Adipocyte (in vitro differentiated cells): ENCODE results near the gene TVP23B.
"Not testable (repeated sequence)": the region's sequence is repeated elsewhere in the genome, so short reads cannot be mapped to it uniquely, and the experiment has no call there.

ENCODE experiments used
- DNase-seq: peaks from one replicate; pipeline ENCODE4 v3.0.0-alpha.2; 2015; ENCODE audit warnings: low read depth
- H3K27me3 ChIP-seq: replicated peaks from 2 replicates; pipeline ENCODE4 v1.7.0; 2013; ENCODE audit warnings: mild to moderate bottlenecking, low read length, moderate library complexity; ENCODE audit not compliant: control insufficient read depth, insufficient read depth
- H3K36me3 ChIP-seq: 2 replicates; pipeline ENCODE4 v1.7.0; 2013; ENCODE audit warnings: low read length, mild to moderate bottlenecking, moderate library complexity; ENCODE audit not compliant: control insufficient read depth, insufficient read depth, severe bottlenecking
- H3K4me1 ChIP-seq: 2 replicates; pipeline ENCODE4 v1.7.0; 2013; ENCODE audit warnings: mild to moderate bottlenecking, low read length, moderate library complexity; ENCODE audit not compliant: control insufficient read depth, insufficient read depth
- H3K4me3 ChIP-seq: 2 replicates; pipeline ENCODE4 v1.7.0; 2013; ENCODE audit warnings: mild to moderate bottlenecking, low read length, moderate library complexity
- H3K9ac ChIP-seq: 2 replicates; pipeline ENCODE4 v1.7.0; 2013; ENCODE audit warnings: mild to moderate bottlenecking, low read length, moderate library complexity
- H3K9me3 ChIP-seq: 2 replicates; pipeline ENCODE4 v1.7.0; 2013; ENCODE audit warnings: mild to moderate bottlenecking, low read length, moderate library complexity; ENCODE audit not compliant: control insufficient read depth

TVP23B gene

DNA sequence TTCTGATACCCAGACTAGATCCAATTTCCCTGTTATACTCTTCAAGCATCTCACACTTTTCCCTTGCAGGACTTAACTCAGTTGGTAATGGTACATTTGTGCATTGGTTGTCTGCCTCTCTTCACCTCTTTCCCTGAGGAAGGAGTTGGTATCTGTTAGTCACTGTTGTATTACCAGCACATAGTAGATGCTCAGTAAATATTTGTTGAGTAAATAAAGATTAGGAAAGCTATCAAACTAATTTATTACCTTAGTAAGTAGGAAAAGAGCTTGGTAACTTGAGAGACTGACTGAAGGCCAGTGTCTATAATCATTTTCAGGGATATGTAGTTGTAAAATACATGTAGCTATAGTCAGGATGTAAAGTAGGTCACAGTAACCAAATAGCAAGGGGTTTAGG lies 15.9 kb downstream of the TVP23B start:
- peaks cover 23% of the 10 kb centered on the region for H3K36me3 ChIP-seq
- not testable (repeated sequence) for H3K9me3 ChIP-seq, H3K4me3 ChIP-seq, H3K27me3 ChIP-seq, DNase-seq, H3K4me1 ChIP-seq, H3K9ac ChIP-seq

DNA sequence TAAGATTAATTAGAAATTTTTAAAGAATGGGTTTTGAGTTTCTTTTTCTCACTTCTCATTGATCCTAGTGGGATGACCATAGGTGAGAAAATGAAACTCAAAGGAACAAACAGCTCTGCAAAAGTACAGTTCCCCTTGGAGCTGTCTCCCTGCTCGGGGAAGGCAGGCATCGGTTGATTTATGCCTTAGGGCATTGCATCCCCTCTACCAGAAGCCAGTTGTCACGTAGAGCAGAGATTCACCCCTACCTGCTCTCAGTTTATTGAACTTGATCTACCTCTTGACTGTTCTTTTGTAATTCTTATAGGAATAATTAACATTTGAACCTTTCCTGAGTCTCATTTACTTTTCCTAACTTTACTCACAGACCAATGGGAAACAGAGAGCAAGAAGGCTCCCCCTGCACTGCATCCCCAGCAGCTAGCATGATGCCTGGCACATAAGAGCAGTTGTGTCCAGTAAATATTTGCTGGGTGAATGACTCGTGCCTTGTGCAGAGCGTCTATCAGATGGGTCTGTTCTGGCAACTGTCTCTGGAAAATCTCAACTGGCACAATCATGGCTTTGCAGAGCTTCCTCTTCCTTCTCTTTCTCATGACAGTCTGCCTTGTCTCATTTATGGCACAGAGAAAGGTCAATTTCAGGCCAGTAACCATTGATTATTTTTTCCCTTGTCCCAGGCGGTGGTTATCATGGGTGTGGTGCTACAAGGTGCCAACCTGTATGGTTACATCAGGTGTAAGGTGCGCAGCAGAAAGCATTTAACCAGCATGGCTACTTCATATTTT lies 22.7 kb downstream of the TVP23B start:
- H3K4me3 ChIP-seq, H3K9ac ChIP-seq, DNase-seq, H3K27me3 ChIP-seq, H3K9me3 ChIP-seq, H3K4me1 ChIP-seq: not testable (repeated sequence)
- peaks cover 44% of the 10 kb centered on the region for H3K36me3 ChIP-seq

DNA sequence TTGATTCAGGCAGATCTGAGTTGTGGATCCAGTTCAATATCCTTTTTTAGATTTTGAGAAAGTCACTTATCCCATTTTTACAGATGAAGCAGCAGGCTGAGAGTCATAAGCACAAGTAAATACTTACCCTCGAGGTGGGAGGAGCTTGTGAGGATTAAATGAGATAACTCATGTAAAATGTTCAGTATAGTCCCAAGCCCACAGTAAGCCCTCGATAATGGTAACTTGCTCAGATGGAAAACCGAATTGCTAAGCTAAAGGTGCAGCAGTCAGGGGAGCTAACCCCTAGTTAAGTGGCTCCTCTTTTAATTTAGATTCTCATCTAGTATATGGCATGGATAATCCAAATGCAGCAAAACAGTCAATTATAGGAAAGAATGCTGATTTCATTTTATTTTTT lies 34.9 kb downstream of the TVP23B start:
- H3K9me3 ChIP-seq, H3K27me3 ChIP-seq, H3K36me3 ChIP-seq, H3K4me1 ChIP-seq, H3K9ac ChIP-seq, H3K4me3 ChIP-seq, DNase-seq: not testable (repeated sequence)

DNA sequence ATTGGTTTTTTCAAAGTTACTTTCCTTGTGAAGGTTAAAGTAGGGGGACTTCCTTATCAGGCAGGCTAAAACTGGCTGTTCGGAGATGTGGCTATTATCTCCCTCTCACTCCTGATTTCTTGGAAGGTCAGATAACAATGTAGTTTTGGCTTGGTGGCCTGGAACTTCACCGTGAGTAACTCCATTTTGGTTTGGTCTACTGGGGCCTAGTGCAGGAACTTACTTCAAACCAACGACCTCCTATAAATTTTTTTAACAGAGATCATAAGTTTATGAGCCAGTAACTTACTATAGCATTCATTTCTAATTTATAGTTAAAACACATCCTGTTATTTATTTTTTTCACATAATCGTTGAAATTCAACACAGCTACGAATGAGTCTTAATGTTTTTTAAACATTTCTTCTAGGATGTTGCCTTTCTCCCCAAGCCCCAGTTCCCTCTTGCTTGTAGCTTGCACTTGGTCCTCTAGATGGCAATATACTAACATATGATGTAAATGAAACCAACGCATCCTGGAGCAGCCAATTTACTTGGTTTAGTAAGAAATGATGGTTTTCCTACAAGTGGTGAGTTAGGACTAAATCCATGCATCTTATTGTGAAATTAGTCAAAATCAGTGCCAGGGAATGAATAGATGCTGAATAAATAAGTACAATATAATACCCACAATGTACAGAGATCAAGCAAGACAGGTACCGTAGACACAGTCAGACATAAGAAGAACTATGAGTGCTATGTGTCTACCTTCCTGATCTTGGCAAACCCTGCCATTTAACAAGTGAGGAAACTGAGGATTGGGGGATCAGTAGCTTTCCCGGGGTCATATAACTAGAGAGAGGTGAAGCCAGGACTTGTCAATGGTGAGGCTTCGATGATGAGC lies 35.7 kb downstream of the TVP23B start:
- not testable (repeated sequence) for H3K4me1 ChIP-seq, H3K36me3 ChIP-seq, H3K9ac ChIP-seq, H3K27me3 ChIP-seq, H3K9me3 ChIP-seq, H3K4me3 ChIP-seq
- DNase-seq, result peak; percentile 89

DNA sequence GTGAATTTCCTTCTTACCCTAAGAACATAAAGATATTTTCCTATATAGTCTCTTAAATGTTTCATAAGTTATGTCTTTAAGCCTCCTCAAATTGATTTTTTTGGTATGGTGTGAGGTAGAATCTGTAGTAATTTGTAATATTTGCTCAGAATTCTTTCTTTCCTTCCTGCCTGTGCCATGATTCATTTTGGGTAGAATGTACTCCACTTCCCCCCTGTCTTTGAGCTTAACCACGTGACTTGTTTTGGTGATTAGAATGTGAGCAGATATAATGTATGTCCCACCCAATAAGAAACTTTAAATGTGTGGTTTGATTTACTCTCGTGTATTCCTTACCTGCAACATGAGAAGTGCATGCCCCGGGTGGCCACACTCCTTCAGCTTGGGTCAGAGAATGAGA lies 40.4 kb downstream of the TVP23B start:
- H3K9me3 ChIP-seq, H3K4me1 ChIP-seq, H3K4me3 ChIP-seq, H3K27me3 ChIP-seq, H3K36me3 ChIP-seq, H3K9ac ChIP-seq, DNase-seq: not testable (repeated sequence)

DNA sequence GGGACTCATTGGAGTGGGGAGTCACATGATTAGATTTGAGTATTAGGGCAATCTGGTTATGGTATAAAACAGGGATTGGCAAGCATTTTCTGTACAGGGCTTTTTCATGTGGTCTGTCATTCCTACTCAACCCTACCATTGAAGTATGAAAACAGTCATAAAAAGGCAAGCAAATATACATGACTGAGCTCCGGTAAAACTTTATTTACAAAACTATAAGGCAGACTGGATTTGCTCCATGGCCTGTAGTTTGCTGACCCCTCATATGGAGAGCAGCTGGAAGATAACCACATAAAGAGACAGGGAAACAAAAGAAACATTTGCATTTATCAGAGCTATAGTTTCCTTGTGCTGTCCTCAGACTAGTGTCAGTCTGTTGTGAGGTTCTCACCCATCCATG lies 46.6 kb downstream of the TVP23B start:
- not testable (repeated sequence) for H3K27me3 ChIP-seq, H3K9me3 ChIP-seq, DNase-seq, H3K9ac ChIP-seq, H3K36me3 ChIP-seq, H3K4me1 ChIP-seq, H3K4me3 ChIP-seq

DNA sequence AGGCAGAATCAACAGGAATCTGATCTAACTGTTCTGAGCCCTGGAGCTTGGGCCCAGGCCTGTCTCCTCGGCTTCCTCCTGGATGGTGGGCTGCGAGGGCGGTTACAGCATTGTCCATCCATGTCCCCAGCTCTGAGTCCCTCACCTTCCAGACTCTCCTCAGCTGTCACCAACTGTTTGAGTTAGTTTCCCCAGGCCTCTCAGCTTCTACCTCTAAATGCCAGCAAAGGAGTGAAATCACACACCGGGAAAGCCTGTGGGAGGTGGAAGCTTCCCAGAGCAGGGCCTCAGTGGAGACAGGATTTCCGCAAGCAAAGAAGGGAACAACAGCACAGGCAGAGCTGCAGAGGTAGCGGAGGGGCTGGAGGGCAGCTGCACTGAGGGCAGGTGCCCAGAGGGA lies 67.5 kb downstream of the TVP23B start:
- Histone ChIP-seq H3K9ac (no peak overlapping the region), H3K36me3 (no peaks in the 10 kb centered on the region), H3K4me3 (no peak overlapping the region), H3K9me3 (no peaks in the 10 kb centered on the region), H3K4me1 (no peaks in the 10 kb centered on the region), H3K27me3 (no peaks in the 10 kb centered on the region)
- DNase-seq, result no peak

DNA sequence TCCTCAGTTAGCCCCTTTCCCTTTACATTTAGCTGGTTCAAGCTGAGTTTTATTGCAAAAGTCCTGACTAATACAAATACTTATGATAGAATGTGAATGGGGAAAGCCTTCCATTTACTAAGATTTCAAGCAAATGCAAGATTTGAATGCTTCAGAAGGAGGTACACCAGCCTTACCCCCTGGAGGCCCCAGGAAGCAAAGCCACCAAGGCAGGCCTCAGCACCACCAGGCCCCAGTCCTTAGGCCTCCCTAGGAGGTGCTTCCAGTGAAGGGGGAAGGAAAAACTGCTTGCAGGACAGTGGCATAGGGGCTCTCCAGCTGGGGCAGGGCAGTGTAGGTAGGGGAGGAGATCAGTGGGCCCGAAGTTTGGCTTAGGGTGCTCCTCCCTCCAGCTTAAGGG lies 69.7 kb downstream of the TVP23B start:
- no peak for DNase-seq
- H3K36me3 ChIP-seq, result no peaks in the 10 kb centered on the region
- no peak overlapping the region for H3K4me3 ChIP-seq

DNA sequence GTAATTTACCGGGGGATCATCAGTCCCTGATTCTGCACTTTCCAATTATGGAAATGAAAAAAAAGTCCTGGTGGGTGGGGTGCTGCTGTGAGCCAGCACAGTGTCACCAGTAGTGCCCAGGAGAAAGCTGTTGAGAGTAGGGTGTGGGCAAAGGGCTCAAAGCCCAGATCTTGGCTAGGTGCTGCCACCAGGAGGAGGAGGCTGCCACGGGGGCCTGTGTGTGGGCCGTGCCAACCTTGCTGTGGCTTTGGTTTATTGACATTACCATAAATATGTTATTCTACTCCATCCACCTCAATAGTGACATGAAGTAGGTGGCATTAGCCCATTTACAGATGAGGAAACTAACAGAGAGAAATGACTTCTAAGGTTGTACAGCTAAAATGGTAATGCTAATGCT lies 70.2 kb downstream of the TVP23B start:
- Histone ChIP-seq H3K9me3 (no peaks in the 10 kb centered on the region), H3K4me3 (no peak overlapping the region), H3K27me3 (no peaks in the 10 kb centered on the region), H3K36me3 (no peaks in the 10 kb centered on the region), H3K9ac (no peak overlapping the region), H3K4me1 (peaks cover 8% of the 10 kb centered on the region)
- no peak for DNase-seq

More for the DNA sequence above, 69.7 kb downstream of the TVP23B start:
- Histone ChIP-seq H3K27me3 (no peaks in the 10 kb centered on the region), H3K4me1 (peaks cover 7% of the 10 kb centered on the region), H3K9me3 (no peaks in the 10 kb centered on the region), H3K9ac (no peak overlapping the region)

DNA sequence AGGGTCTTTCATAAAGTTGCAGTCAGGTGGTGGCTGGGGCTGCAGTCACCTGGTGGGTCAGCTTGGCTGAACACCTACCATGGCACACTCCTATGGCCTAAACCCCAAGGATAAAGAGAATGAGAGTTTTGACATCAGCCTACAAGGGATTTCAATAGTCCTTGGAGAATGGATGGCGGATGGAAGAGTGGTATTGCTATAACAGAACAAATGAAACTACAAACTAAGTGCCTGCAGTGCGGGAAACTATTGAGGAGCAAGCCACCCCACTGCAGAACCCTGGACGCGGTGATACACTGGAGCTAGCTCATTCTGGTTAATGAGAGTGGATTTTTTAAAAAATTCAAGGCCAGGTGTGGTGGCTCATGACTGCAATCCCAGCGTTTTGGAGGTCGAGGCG lies 74.0 kb downstream of the TVP23B start:
- Histone ChIP-seq H3K9me3 (no peaks in the 10 kb centered on the region), H3K27me3 (no peaks in the 10 kb centered on the region), H3K4me3 (no peak overlapping the region), H3K4me1 (peaks cover 20% of the 10 kb centered on the region), H3K9ac (no peak overlapping the region), H3K36me3 (no peaks in the 10 kb centered on the region)
- DNase-seq, result no peak

DNA sequence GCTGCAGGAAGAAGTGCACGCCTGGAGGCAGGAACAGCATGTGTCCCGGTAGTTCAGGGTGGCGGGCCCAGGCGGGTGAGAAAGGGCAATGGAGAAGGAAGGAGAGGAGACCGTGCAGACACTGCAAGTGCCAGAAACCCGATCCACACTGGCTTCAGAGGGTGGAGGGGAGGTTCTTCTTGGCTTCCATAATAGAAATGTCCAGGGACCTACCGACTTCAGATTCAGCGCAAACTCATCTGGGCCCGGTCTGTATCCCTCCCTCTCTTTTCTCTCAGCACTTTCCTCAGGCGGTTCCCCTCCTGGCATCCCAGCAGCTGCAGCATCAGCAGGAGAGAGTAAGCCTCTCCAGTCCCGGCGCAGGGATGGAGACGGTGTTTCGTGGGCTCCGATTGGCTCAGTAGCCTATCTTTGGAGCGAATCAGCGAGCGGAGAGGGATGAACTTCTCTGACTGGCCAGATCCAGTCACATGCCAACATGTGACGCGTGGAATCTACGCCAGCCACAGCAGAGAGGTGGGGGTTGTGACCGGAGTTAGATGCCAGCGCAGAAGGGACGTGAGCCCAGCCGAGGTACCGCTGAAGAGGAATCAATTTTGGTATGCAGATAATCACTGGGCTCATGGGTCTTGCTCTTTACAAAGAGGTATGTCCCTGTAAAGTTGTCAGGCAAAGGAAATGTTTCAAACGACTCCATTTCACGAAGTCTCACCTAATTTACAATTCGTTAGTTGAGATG lies 75.0 kb downstream of the TVP23B start:
- no peaks in the 10 kb centered on the region for H3K27me3 ChIP-seq

More for the DNA sequence above, 75.0 kb downstream of the TVP23B start:
- DNase-seq, result peak; percentile 98
- Histone ChIP-seq H3K9me3 (no peaks in the 10 kb centered on the region), H3K4me1 (peaks cover 20% of the 10 kb centered on the region), H3K4me3 (peak overlapping the region; percentile 90), H3K36me3 (no peaks in the 10 kb centered on the region), H3K9ac (peak overlapping the region; percentile 87)
